Activated T-cell treated with anti-CD3 and anti-CD28 coated beads, Interleukin-2, amount 50 U/mL, for 4 hours (primary cell): ENCODE results near the gene EHBP1L1. TPM values are rescaled to one million over a fixed set of nuclear protein-coding genes. Genes with fewer than 3 reads are reported as not detected.

Experiments
- ATAC-seq, 2 donors: fragments of 200-7000 bp; cut with Tn5 transposase; one replicate each; pipeline ENCODE4 v1.10.0; 2021
- DNase-seq: peaks from one replicate; pipeline ENCODE4 v3.0.0-alpha.2; 2020
- H3K27me3 Mint-ChIP-seq: one replicate; pipeline ENCODE4 v1.8.0; 2021; ENCODE audit warnings: low read depth, mixed read lengths
- H3K36me3 Mint-ChIP-seq: one replicate; pipeline ENCODE4 v1.8.0; 2022; ENCODE audit warnings: mixed read lengths; ENCODE audit not compliant: insufficient read depth
- H3K4me1 Mint-ChIP-seq: one replicate; pipeline ENCODE4 v1.8.0; 2021; ENCODE audit warnings: low read depth, mixed read lengths
- H3K4me3 Mint-ChIP-seq: one replicate; pipeline ENCODE4 v1.8.0; 2021; ENCODE audit warnings: mild to moderate bottlenecking, moderate library complexity, mixed read lengths
- H3K9me3 Mint-ChIP-seq: one replicate; pipeline ENCODE4 v1.8.0; 2021; ENCODE audit warnings: mixed read lengths
- total RNA-seq, 3 donors: library from RNA; stranded (reverse); gene quantifications; one replicate each; pipeline ENCODE4 v1.2.1, GENCODE V29; 2021

EHBP1L1 gene
- total RNA-seq, 3 donors from 2014 or later, result 59.8 to 84.9 (median 80.1) TPM

- no peak for ATAC-seq
- Mint-ChIP-seq H3K27me3 (no peaks in the 10 kb centered on the region), H3K4me1 (peaks cover 55% of the 10 kb centered on the region), H3K9me3 (no peaks in the 10 kb centered on the region), H3K36me3 (peaks cover 8% of the 10 kb centered on the region), H3K4me3 (peak overlapping the region; percentile 89)
- peak; percentile 43 for DNase-seq
Measured at GRCh38 chr11:65639623-65640482, 64.0 kb downstream of the EHBP1L1 start.

GRCh38 chr11:65640483-65641296 is 64.8 kb downstream of the EHBP1L1 start:
- no peaks in the 10 kb centered on the region for H3K9me3 Mint-ChIP-seq
- H3K27me3 Mint-ChIP-seq, result no peaks in the 10 kb centered on the region
- H3K36me3 Mint-ChIP-seq, result peaks cover 11% of the 10 kb centered on the region
- ATAC-seq (no peak), DNase-seq (no peak)
- H3K4me3 Mint-ChIP-seq, result peak overlapping the region; percentile 89
- peaks cover 55% of the 10 kb centered on the region for H3K4me1 Mint-ChIP-seq

- Mint-ChIP-seq H3K4me1 (peaks cover 55% of the 10 kb centered on the region), H3K36me3 (peaks cover 12% of the 10 kb centered on the region), H3K27me3 (no peaks in the 10 kb centered on the region), H3K9me3 (no peaks in the 10 kb centered on the region), H3K4me3 (peak overlapping the region; percentile 89)
- DNase-seq (no peak), ATAC-seq (no peak)
Measured at GRCh38 chr11:65641297-65642013, 65.6 kb downstream of the EHBP1L1 start.

Other genes starting within 250 kb of the EHBP1L1 start
- 10 to 100 TPM; 56.7 to 59.1 (median 58.0) TPM for gene DPF2, start 242.2 kb upstream of the EHBP1L1 start, total RNA-seq
- gene TIGD3, start 221.3 kb upstream of the EHBP1L1 start, total RNA-seq, result under 1 TPM; 0.46 to 0.66 (median 0.50) TPM
- 10 to 100 TPM in 1 of 3 donors, 1 to 10 TPM in 2; 7.0 to 11.1 (median 9.5) TPM for gene SLC25A45, start 193.4 kb upstream of the EHBP1L1 start, total RNA-seq
- gene FRMD8, start 189.4 kb upstream of the EHBP1L1 start, total RNA-seq, result 10 to 100 TPM; 43.0 to 49.2 (median 44.9) TPM
- 100 to 1,000 TPM in 2 of 3 donors, 10 to 100 TPM in 1; 95.5 to 136 (median 123) TPM for gene NEAT1, start 153.3 kb upstream of the EHBP1L1 start, total RNA-seq
- gene MALAT1, start 77.0 kb upstream of the EHBP1L1 start, total RNA-seq, result 1,000 to 10,000 TPM; 3,100 to 4,455 (median 3,753) TPM
- gene SCYL1, start 51.0 kb upstream of the EHBP1L1 start, total RNA-seq, result 10 to 100 TPM; 87.6 to 94.6 (median 94.3) TPM
- gene LTBP3, start 17.7 kb upstream of the EHBP1L1 start, total RNA-seq, result 10 to 100 TPM; 33.1 to 40.8 (median 40.1) TPM
- gene ZNRD2, start 5.6 kb upstream of the EHBP1L1 start, total RNA-seq, result 100 to 1,000 TPM; 120 to 148 (median 136) TPM
- 10 to 100 TPM; 27.4 to 32.0 (median 28.6) TPM for gene FAM89B, start 3.5 kb upstream of the EHBP1L1 start, total RNA-seq
- 1 to 10 TPM; 1.4 to 2.1 (median 1.4) TPM for gene KCNK7, start 19.7 kb downstream of the EHBP1L1 start, total RNA-seq
- gene MAP3K11, start 38.2 kb downstream of the EHBP1L1 start, total RNA-seq, result 10 to 100 TPM; 71.8 to 87.1 (median 74.3) TPM
- gene PCNX3, start 39.7 kb downstream of the EHBP1L1 start, total RNA-seq, result 10 to 100 TPM; 55.8 to 59.7 (median 59.5) TPM
- gene SIPA1, start 62.0 kb downstream of the EHBP1L1 start, total RNA-seq, result 100 to 1,000 TPM in 1 of 3 donors, 10 to 100 TPM in 2; 80.0 to 101 (median 95.4) TPM
- 100 to 1,000 TPM; 108 to 118 (median 111) TPM for gene RELA, start 86.9 kb downstream of the EHBP1L1 start, total RNA-seq
- 10 to 100 TPM; 81.7 to 96.5 (median 85.1) TPM for gene KAT5, start 136.2 kb downstream of the EHBP1L1 start, total RNA-seq
- gene RNASEH2C, start 144.7 kb downstream of the EHBP1L1 start, total RNA-seq, result 100 to 1,000 TPM in 2 of 3 donors, 10 to 100 TPM in 1; 95.6 to 122 (median 115) TPM
- 10 to 100 TPM; 17.3 to 19.4 (median 17.4) TPM for gene AP5B1, start 204.9 kb downstream of the EHBP1L1 start, total RNA-seq
- under 1 TPM in 2 of 3 donors, not detected in 1; 0.05 TPM for gene OVOL1, start 211.0 kb downstream of the EHBP1L1 start, total RNA-seq